Right forelimb (tissue), 1 donor: ENCODE results near the gene TAAR2.
"Not testable (repeated sequence)": the region's sequence is repeated elsewhere in the genome, so short reads cannot be mapped to it uniquely, and the experiment has no call there.

Source experiments
- DNase-seq: peaks from one replicate; pipeline ENCODE4 v3.0.0-alpha.2; 2018

Gene TAAR2

GRCh38 chr6:132612449-132613108 is 11.5 kb downstream of the TAAR2 start:
- DNase-seq: no peak

GRCh38 chr6:132611616-132612015 is 12.5 kb downstream of the TAAR2 start:
- no peak for DNase-seq

GRCh38 chr6:132607544-132608233 is 16.4 kb downstream of the TAAR2 start:
- DNase-seq: no peak

- DNase-seq: no peak
These were observed 19.4 kb downstream of the TAAR2 start for GRCh38 chr6:132604635-132605152.

GRCh38 chr6:132600900-132601299 is 23.2 kb downstream of the TAAR2 start:
- not testable (repeated sequence) for DNase-seq

GRCh38 chr6:132598473-132598872 is 25.6 kb downstream of the TAAR2 start:
- DNase-seq: no peak

GRCh38 chr6:132596201-132596600 is 27.9 kb downstream of the TAAR2 start:
- DNase-seq: no peak

- DNase-seq: no peak
These were observed 31.2 kb downstream of the TAAR2 start for GRCh38 chr6:132592855-132593254.

- no peak for DNase-seq
These were observed 33.7 kb downstream of the TAAR2 start for GRCh38 chr6:132590362-132590761.

- DNase-seq: no peak
These were observed 34.6 kb downstream of the TAAR2 start, which contains the start of gene TAAR5 for GRCh38 chr6:132589454-132589853. TSS of gene TAAR5 (minus strand) at chr6:132589741. CDS start at chr6:132589686, 55 bp downstream.

GRCh38 chr6:132587424-132587823 is 36.7 kb downstream of the TAAR2 start:
- no peak for DNase-seq

GRCh38 chr6:132584698-132585097 is 39.4 kb downstream of the TAAR2 start:
- DNase-seq: no peak

- no peak for DNase-seq
These were observed 52.3 kb downstream of the TAAR2 start for GRCh38 chr6:132571774-132572173.

- DNase-seq: no peak
These were observed 53.8 kb downstream of the TAAR2 start, which contains the start of gene TAAR6 for GRCh38 chr6:132570221-132570777. TSS of gene TAAR6 (plus strand) at chr6:132570322. CDS start at chr6:132570322, 0 bp downstream.

GRCh38 chr6:132569170-132569569 is 54.9 kb downstream of the TAAR2 start:
- no peak for DNase-seq

GRCh38 chr6:132568611-132569010 is 55.5 kb downstream of the TAAR2 start:
- no peak for DNase-seq

GRCh38 chr6:132567566-132567965 is 56.5 kb downstream of the TAAR2 start:
- DNase-seq: no peak
